GM18873 (cell line): ENCODE measurements around the gene RAD50.
"Not testable (repeated sequence)": the region's sequence is repeated elsewhere in the genome, so short reads cannot be mapped to it uniquely, and the experiment has no call there.

Experiments
- ATAC-seq: cut with Tn5 transposase; IDR thresholded peaks from one replicate; pipeline ENCODE4 v1.9.1; 2021; ENCODE audit warnings: mild to moderate bottlenecking, moderate library complexity, moderate number of reproducible peaks; ENCODE audit not compliant: unreplicated experiment, low FRiP score

Gene RAD50

DNA sequence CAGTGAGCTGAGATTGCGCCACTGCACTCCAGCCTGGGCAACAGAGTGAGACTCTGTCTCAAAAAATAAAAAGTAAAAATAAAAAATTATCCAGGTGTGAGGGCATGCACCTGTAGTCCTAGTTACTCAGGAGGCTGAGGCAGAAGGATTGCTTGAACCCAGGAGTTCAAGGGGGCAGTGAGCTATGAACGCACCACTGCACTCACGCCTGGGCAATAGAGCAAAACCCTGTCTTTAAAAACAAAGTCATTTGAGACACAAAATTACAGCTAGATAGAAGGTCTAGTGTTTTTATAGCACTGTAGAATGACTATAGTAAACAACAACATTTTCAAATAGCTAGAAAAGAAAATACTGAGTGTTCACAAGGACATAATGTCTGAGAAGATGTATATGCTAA is 133.4 kb downstream of the RAD50 start:
- ATAC-seq = no peak

- ATAC-seq = not testable (repeated sequence)
These were observed 135.2 kb downstream of the RAD50 start for GRCh38 chr5:132691755-132692631.

GRCh38 chr5:132692632-132692967 is 135.8 kb downstream of the RAD50 start:
- ATAC-seq = no peak
